HG03060 (cell line): ENCODE results near the gene CCL17.

Source experiments
- ATAC-seq: cut with Tn5 transposase; IDR thresholded peaks from one replicate; pipeline ENCODE4 v1.9.1; 2021; ENCODE audit warnings: low read depth, moderate number of reproducible peaks; ENCODE audit not compliant: unreplicated experiment

CCL17 gene

DNA sequence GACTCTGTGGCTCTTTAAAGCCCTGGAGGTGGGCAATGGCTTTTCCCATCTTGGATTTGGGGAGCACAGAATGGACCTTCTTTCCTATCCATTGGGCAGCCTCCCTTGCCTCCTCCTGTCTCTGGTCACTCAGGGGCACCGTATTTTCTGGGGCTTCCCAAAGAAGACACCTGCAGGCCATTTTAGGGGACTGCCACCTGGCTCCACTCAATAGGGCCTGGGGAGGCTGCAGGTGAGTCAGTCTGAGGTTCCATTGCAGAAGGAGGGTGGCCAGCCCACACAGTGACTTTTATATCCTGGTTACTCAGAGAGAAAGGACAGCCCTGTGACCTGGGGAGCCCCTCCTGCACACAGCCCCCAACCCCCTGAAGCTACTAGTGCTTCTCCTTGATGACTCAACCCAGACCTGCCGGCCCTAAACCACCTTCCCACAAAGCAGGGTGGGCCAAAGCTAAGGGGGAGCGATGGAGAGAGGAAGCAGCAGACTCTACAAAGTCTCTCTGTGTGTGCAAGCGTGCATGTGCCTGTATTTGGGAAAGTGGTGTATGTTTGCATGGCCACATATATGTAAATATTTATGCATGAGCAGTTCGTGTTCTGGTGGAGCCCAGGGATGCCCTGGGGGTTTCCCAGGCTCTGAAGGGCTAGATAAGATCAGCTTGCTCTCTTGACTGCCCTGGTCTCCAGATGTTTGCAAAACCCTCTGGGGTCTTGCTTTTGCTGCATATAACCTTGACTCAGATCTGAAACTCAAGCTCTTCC, 27.3 kb upstream of the CCL17 start:
- ATAC-seq, result peak; percentile 76

DNA sequence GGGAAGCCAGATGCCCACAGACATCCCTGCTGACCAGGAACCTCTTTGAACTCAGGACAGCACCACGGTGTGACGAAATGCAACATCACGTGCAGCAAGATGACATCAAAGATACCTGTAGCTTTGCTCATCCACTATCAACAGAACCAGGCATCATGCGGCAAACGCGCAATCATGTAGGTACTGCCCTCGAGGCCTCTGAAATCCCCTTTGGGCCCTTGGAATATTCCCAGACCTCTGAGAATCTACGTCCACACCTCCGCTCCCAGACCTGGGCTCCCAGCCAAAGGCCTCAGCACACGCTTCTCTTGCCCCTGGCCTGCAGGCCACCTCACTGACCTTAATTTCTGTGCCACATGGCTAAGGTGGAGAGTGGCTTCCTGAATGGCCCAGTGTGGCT, 25.0 kb upstream of the CCL17 start:
- no peak for ATAC-seq

DNA sequence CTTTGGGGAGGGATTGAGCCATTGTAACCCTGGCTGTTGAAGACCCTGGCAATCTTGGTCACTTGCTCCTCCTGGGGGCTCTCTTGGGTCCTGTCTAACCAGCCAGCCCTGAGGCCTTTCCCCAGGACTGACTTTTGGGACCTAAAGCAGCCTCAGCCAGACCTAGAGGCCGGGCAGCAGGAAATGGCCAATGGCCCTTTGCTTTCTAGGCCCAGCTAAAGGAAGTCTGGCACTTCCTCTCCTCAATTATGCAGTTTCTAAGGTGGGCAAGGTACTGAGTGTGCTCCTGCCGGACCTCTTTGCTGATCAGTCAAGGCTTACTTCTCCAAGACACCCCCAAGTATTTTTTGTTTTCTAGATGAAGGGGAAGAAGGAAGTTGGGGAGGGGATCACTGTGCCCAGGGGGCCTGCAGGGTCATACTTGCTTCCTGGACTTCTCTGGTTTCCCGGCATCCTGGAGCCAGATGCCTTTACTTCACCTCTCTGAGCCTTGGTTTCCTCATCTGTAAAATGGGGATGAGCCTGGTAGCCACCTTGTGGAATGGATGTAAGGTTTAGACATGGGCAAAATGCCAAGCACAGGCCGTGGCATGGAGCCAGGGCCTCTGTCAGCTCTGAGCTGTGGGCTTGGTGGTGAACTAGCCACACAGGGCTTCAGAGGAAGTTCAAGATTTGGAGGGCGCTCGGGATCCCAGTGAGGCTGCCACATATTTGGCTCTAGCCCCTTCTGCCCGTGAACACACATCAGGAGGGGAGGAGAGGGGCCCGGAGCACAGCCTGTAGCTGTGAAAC, 23.7 kb upstream of the CCL17 start:
- no peak for ATAC-seq

DNA sequence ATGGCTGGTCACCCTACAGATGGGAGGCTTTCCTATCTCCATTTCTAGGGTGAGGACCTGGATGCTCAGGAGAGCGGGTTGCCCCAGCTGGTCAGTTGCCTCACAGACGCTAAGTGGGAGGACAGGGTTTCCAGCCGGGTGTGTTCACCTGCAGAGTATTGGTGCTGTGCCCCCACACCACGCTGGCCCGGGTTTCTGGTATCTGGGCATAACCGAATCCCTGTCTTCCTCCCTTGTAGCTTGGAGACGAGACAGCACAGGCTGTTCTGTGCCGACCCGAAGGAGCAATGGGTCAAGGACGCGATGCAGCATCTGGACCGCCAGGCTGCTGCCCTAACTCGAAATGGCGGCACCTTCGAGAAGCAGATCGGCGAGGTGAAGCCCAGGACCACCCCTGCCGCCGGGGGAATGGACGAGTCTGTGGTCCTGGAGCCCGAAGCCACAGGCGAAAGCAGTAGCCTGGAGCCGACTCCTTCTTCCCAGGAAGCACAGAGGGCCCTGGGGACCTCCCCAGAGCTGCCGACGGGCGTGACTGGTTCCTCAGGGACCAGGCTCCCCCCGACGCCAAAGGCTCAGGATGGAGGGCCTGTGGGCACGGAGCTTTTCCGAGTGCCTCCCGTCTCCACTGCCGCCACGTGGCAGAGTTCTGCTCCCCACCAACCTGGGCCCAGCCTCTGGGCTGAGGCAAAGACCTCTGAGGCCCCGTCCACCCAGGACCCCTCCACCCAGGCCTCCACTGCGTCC, 22.6 kb upstream of the CCL17 start:
- no peak for ATAC-seq

DNA sequence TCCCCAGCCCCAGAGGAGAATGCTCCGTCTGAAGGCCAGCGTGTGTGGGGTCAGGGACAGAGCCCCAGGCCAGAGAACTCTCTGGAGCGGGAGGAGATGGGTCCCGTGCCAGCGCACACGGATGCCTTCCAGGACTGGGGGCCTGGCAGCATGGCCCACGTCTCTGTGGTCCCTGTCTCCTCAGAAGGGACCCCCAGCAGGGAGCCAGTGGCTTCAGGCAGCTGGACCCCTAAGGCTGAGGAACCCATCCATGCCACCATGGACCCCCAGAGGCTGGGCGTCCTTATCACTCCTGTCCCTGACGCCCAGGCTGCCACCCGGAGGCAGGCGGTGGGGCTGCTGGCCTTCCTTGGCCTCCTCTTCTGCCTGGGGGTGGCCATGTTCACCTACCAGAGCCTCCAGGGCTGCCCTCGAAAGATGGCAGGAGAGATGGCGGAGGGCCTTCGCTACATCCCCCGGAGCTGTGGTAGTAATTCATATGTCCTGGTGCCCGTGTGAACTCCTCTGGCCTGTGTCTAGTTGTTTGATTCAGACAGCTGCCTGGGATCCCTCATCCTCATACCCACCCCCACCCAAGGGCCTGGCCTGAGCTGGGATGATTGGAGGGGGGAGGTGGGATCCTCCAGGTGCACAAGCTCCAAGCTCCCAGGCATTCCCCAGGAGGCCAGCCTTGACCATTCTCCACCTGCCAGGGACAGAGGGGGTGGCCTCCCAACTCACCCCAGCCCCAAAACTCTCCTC, 21.9 kb upstream of the CCL17 start:
- no peak for ATAC-seq

DNA sequence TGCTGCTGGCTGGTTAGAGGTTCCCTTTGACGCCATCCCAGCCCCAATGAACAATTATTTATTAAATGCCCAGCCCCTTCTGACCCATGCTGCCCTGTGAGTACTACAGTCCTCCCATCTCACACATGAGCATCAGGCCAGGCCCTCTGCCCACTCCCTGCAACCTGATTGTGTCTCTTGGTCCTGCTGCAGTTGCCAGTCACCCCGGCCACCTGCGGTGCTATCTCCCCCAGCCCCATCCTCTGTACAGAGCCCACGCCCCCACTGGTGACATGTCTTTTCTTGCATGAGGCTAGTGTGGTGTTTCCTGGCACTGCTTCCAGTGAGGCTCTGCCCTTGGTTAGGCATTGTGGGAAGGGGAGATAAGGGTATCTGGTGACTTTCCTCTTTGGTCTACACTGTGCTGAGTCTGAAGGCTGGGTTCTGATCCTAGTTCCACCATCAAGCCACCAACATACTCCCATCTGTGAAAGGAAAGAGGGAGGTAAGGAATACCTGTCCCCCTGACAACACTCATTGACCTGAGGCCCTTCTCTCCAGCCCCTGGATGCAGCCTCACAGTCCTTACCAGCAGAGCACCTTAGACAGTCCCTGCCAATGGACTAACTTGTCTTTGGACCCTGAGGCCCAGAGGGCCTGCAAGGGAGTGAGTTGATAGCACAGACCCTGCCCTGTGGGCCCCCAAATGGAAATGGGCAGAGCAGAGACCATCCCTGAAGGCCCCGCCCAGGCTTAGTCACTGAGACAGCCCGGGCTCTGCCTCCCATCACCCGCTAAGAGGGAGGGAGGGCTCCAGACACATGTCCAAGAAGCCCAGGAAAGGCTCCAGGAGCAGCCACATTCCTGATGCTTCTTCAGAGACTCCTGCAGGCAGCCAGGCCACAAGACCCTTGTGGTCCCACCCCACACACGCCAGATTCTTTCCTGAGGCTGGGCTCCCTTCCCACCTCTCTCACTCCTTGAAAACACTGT, 21.0 kb upstream of the CCL17 start:
- ATAC-seq, result no peak

DNA sequence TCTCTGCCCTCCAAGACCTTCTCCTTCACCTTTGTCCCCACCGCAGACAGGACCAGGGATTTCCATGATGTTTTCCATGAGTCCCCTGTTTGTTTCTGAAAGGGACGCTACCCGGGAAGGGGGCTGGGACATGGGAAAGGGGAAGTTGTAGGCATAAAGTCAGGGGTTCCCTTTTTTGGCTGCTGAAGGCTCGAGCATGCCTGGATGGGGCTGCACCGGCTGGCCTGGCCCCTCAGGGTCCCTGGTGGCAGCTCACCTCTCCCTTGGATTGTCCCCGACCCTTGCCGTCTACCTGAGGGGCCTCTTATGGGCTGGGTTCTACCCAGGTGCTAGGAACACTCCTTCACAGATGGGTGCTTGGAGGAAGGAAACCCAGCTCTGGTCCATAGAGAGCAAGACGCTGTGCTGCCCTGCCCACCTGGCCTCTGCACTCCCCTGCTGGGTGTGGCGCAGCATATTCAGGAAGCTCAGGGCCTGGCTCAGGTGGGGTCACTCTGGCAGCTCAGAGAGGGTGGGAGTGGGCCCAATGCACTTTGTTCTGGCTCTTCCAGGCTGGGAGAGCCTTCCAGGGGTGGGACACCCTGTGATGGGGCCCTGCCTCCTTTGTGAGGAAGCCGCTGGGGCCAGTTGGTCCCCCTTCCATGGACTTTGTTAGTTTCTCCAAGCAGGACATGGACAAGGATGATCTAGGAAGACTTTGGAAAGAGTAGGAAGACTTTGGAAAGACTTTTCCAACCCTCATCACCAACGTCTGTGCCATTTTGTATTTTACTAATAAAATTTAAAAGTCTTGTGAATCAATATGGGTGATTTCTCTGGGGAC, 20.1 kb upstream of the CCL17 start:
- ATAC-seq, result no peak

DNA sequence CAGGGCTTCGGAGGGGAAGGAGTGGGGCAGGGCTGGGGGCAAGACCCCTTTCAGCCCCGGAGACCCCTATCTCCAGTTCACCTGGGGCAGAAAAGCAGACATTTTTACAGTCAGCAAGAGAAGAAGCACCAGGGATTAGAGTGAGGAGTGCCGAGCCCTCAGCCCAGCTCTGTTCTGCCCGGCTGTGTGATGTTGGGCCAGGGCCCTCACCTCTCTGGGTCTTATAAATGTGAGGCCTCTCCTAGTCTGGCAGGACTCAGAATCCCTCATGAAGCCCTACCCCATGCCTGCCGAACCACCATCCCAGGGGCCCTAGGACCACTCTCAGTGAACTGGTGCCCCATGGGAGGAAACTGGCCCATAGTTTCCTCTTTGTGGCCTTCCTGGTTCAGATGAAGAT, 19.5 kb upstream of the CCL17 start:
- no peak for ATAC-seq

DNA sequence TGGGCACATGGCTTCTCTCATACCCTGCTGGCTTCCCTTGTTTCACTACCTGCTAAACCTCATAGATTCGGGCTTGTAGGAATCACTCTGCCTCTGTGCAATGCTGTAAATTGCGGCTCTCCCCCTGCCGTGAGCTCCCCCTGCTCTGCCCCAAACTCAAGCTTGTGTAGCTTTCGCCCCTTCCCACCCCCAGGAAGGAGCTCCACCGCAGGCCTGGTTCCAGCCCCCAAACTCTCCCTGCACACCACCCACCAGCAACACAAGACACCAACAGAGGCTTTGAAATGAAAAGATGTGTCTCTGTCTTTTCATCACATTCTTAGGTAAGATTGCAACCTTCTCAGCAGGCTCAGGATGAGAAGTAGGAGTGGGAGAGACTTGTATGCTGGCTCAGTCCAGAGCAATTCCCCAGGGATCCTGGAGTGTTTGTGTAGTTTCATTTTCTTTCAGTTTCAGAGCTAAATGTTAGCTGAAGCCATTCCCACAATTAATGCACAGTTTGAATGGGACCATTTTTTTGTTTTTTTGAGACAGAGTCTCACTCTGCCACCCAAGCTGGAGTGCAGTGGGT, 18.1 kb upstream of the CCL17 start:
- no peak for ATAC-seq

DNA sequence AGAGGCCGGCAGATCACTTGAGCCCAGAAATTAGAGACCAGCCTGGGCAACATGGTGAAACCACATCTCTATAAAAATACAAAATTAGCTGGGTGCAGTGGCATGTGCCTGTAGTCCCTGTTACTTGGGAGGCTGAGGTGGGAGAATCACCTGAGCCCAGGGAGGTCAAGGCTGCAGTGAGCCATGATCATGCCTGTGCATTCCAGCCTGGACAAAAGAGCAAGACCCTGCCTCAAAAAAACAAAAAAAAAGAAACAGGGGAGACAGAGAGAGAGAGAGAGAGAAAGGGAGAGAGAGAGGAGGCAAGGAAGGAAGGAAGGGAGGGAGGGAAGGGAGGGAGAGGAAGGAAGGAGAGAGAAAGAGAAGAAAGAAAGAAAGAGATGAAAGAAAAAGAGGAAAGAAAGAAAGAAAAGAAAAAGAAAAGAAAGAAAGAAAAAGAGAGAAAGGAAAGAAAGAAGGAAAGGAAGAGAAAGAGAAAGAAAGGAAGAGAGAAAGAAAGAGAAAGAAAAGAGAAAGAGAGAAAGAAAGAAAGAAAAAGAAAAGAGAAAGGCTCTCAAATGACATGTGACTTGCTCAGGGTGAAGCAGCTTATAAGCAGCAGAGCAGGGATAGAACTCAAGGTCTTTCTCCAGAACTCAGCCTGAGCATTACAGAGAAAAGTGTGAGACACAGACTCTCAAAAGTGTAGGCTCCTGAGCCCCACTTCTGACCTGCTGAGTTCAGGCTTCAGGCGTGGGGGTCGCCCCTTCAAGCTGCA, 16.8 kb upstream of the CCL17 start:
- ATAC-seq, result no peak

DNA sequence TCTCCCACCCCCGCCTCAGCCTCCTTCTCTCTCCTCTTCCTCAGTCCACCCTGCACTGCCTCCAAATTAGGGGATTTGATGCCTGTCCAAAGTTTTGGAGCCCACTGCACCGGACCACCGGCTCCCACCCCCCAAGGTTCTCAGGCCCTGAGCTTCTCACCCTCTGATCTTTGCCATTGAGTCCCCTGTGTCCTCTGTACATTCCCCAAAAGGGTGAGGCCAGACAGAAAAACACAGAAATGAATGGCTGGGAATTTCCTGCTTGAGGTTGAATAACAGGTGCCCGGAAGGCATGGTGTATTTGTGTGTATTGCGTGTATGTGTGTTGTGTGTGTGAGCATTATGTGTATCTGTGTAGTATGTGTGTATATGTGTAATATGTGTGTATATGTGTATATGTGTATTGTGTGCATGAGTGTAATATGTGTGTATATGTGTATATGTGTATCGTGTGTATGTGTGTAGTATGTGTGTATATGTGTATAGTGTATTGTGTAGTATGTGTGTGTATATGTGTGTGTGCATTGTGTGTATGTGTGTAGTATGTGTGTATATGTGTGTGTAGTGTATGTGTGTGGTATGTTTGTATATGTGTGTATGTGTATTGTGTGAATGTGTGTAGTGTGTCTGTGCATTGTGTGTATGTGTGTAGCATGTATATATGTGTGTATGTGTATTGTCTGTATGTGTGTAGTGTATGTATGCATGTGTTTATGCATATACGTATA, 16.0 kb upstream of the CCL17 start:
- ATAC-seq, result no peak

DNA sequence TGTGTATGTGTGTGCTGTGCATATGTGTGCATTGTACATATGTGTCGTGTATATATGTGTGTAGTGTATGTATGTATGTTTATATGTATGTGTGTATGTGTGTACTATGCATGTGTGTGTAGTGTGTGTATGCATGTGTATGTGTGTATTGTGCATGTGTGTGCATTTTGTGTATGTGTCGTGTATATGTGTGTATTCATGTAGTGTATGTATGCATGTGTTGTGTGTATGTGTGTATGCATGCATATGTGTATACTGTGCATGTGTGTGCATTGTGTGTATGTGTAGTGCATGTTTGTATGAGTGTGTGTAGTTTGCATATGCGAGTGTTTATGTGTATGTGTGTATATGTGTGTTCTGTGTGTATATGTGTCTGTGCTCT, 15.5 kb upstream of the CCL17 start:
- no peak for ATAC-seq

DNA sequence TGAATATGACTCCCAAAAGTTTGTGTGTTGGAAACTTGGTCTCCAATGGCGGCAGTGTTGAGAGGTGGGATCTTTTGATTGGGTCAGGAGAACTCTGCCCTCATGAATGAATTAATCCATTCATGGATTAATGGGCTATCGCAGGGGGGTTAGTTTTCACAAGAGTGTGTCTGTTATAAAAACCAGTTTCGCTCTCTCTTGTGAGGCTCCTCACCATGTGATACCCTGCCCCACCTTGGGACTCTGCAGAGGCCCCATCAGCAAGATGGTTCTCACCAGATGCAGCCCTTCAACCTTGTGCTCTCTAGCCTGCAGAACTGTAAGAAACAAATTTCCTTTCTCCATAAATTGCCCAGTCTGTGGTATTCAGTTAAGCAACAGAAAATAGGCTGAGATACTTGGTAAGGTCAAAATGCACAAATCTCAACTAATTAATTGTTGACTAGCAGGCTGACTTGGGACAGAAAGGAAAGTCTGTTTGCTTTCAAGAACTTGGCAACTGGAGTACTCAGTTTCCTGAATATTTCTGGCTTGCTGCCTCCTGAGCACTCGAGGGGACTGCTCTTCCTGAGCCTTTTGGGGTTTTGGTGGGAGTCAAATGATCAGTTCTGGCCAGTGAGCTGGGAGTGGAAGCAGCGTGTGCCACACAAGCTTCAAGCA, 13.8 kb upstream of the CCL17 start:
- no peak for ATAC-seq

DNA sequence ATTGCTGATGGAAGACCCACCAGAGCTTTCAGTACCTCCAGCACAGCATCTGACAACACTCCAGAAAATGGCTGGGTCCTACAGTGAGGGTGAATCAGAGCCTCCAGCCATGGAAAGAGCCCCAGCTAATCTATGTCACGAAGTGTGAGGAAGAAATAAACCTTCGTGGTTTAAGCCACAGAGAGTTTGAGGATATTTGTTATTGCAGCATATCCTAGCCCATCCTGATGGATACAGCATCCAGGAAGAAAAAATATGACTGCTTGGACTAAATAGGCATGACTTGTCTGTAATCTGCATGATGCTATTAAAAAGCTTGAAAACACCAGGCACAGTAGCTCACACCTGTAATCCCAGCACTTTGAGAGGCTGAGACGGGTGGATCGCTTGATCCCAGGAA, 13.3 kb upstream of the CCL17 start:
- no peak for ATAC-seq

DNA sequence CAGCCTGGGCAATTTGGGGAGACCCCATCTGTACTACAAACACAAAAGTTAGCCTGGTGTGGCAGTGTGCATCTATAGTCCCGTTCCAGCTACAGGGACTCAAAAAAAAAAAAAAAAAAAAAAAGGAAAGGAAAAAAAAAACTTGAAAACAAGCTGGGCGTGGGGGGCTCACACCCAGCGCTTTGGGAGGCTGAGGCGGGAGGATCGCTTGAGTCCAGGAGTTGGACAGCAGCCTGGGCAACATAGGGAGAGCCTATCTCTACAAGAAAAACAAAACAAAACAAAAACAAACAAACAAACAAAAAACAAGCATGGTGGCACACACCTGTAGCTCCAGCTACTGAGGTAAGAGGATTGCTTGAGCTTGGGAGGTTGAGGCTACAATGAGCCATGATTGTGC, 12.9 kb upstream of the CCL17 start:
- ATAC-seq, result no peak

DNA sequence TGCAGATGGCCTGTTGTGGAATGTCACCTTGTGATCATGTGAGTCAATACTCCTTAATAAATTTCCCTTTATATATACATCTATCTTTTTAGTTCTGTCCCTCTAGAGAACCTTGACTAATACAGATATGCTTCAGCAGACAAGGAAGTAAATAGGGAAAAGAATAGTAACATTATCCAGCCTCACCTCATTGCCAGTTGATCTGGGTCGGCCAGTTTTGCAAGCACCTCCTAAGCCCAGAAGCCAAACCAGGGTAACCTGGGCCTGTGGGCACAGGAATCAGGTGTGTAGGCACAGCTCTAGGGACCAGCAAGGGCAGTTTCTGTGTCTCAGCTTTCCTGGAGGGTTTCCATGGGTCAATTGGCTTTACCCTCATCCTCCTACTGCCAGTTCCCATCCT, 11.9 kb upstream of the CCL17 start:
- no peak for ATAC-seq

DNA sequence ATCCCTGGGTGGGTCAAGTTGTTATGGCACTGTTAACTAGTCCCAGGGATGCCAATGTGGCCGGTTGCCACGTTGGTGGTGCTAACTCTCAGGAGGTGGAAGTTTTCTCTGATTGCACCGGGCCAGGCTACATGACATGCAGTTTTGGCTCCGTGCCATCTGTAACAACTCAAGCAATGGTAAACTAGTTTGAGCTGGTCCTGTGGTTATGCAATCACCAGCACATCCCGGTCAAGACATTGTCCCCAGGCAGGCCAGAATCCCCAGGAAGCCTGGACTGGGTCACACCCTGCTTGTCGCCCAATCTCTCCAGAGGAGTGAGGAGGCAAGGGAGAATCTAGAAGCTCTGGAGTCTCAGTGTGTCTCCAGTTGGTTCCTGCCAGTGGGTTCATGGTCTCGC, 10.1 kb upstream of the CCL17 start:
- no peak for ATAC-seq
